HG03378 (cell line): Measurements from ENCODE around the gene PINLYP.

ENCODE experiments used
- ATAC-seq: cut with Tn5 transposase; IDR thresholded peaks from one replicate; pipeline ENCODE4 v1.9.1; 2021; ENCODE audit warnings: mild to moderate bottlenecking, moderate library complexity; ENCODE audit not compliant: unreplicated experiment

PINLYP gene

GRCh38 chr19:43575156-43575950, at the start of gene PINLYP, which contains the start of gene XRCC1:
Gene PINLYP (plus strand): TSS chr19:43575801. CDS start chr19:43577192, 1,391 bp downstream.
Gene XRCC1 (minus strand): TSS chr19:43575527. CDS start chr19:43575458, 69 bp downstream.
- ATAC-seq = peak; percentile 83

GRCh38 chr19:43525836-43526771, 49.5 kb upstream of the PINLYP start:
- ATAC-seq = no peak

- no peak for ATAC-seq
Observed at GRCh38 chr19:43526884-43527859, 48.4 kb upstream of the PINLYP start, which contains the start of gene ETHE1. Gene ETHE1 (minus strand): TSS chr19:43527201. CDS start chr19:43527177, 24 bp downstream.

GRCh38 chr19:43527860-43528622, 47.6 kb upstream of the PINLYP start:
- no peak for ATAC-seq

- peak; percentile 24 for ATAC-seq
Observed at GRCh38 chr19:43532571-43532961, 43.0 kb upstream of the PINLYP start.

- ATAC-seq = peak; percentile 47
Observed at GRCh38 chr19:43532962-43533545, 42.5 kb upstream of the PINLYP start, which contains the start of gene ZNF575. Gene ZNF575 (plus strand): TSS chr19:43533188. CDS start chr19:43534423, 1,235 bp downstream.

GRCh38 chr19:43533546-43534304, 41.9 kb upstream of the PINLYP start:
- ATAC-seq = peak; percentile 61

- no peak for ATAC-seq
Observed at GRCh38 chr19:43534305-43534815, 41.2 kb upstream of the PINLYP start.

GRCh38 chr19:43534816-43535761, 40.5 kb upstream of the PINLYP start:
- no peak for ATAC-seq

GRCh38 chr19:43538922-43539321, 36.7 kb upstream of the PINLYP start:
- ATAC-seq = no peak

- no peak for ATAC-seq
Observed at GRCh38 chr19:43540381-43540780, 35.2 kb upstream of the PINLYP start.

GRCh38 chr19:43541920-43542650, 33.5 kb upstream of the PINLYP start:
- no peak for ATAC-seq

- ATAC-seq = no peak
Observed at GRCh38 chr19:43544077-43544476, 31.5 kb upstream of the PINLYP start.

GRCh38 chr19:43545276-43545675, 30.3 kb upstream of the PINLYP start:
- ATAC-seq = no peak

- no peak for ATAC-seq
Observed at GRCh38 chr19:43545981-43546380, 29.6 kb upstream of the PINLYP start.

GRCh38 chr19:43546581-43546980, 29.0 kb upstream of the PINLYP start:
- no peak for ATAC-seq
